WTC11 (cell line): ENCODE results near the gene FLT4. TPM values are rescaled to one million over a fixed set of nuclear protein-coding genes. Genes with fewer than 3 reads are reported as not detected.

Source experiments
- ATAC-seq: fragments of 200-7000 bp; cut with Tn5 transposase; 2 replicates; pipeline ENCODE4 v1.10.0; 2021; ENCODE audit warnings: mild to moderate bottlenecking, moderate library complexity
- CTCF ChIA-PET: fragments of 300-600 bp; sonication (Branson Sonifier 250); formaldehyde crosslinking; loops from one replicate; lab custom pipeline; 2021; ENCODE audit warnings: antibody characterized with exemption; lab: Charles Lee
- POLR2A ChIA-PET: fragments of 350-600 bp; sonication (Branson Sonifier 250); formaldehyde crosslinking; loops from one replicate; lab custom pipeline; 2021; ENCODE audit warnings: antibody characterized with exemption; lab: Charles Lee
- DNase-seq: peaks from one replicate; pipeline ENCODE4 v3.0.0; 2021; ENCODE audit warnings: low spot score
- H3K27ac Mint-ChIP-seq: 2 replicates; pipeline ENCODE4 v1.8.0; 2021; ENCODE audit warnings: mixed read lengths
- H3K27me3 Mint-ChIP-seq: 2 replicates; pipeline ENCODE4 v1.8.0; 2021; ENCODE audit warnings: low read depth, mild to moderate bottlenecking, moderate library complexity, mixed read lengths
- H3K36me3 Mint-ChIP-seq: 2 replicates; pipeline ENCODE4 v1.8.0; 2021; ENCODE audit warnings: mixed read lengths
- H3K4me1 Mint-ChIP-seq: 2 replicates; pipeline ENCODE4 v1.8.0; 2022; ENCODE audit warnings: mixed read lengths
- H3K4me3 Mint-ChIP-seq: 2 replicates; pipeline ENCODE4 v1.8.0; 2021; ENCODE audit warnings: mild to moderate bottlenecking, moderate library complexity, mixed read lengths
- H3K9me3 Mint-ChIP-seq: 2 replicates; pipeline ENCODE4 v1.8.0; 2021; ENCODE audit warnings: mixed read lengths
- CREB1 ChIP-seq: sonication (generic); formaldehyde crosslinking; IDR thresholded peaks from 2 replicates; pipeline ENCODE4 v1.8.0; 2023; ENCODE audit warnings: mild to moderate bottlenecking, missing genetic modification reagents
- HMGA2 ChIP-seq: fragments of 250-450 bp; sonication (Bioruptor Pico); IDR thresholded peaks from 2 replicates; pipeline ENCODE4 v1.4.0; 2021; ENCODE audit warnings: mild to moderate bottlenecking, moderate library complexity
- HMGXB4 ChIP-seq: sonication (generic); formaldehyde crosslinking; IDR thresholded peaks from 2 replicates; pipeline ENCODE4 v1.8.1; 2023; ENCODE audit warnings: mild to moderate bottlenecking, moderate library complexity, missing genetic modification reagents
- KAT7 ChIP-seq: sonication (generic); formaldehyde crosslinking; IDR thresholded peaks from 2 replicates; pipeline ENCODE4 v1.8.1; 2023; ENCODE audit warnings: missing genetic modification reagents, mild to moderate bottlenecking, borderline replicate concordance
- NFATC4 ChIP-seq: fragments of 250-450 bp; sonication (Bioruptor Pico); IDR thresholded peaks from 2 replicates; pipeline ENCODE4 v1.9.0; 2021; ENCODE audit warnings: mild to moderate bottlenecking
- SMAD4 ChIP-seq: sonication (generic); formaldehyde crosslinking; IDR thresholded peaks from 2 replicates; pipeline ENCODE4 v1.8.0; 2022; ENCODE audit warnings: mild to moderate bottlenecking, missing genetic modification reagents
- SOX15 ChIP-seq: fragments of 250-450 bp; sonication (Bioruptor Pico); IDR thresholded peaks from 2 replicates; pipeline ENCODE4 v1.9.0; 2021; ENCODE audit warnings: mild to moderate bottlenecking
- SP1 ChIP-seq: sonication (generic); formaldehyde crosslinking; conservative IDR thresholded peaks from 2 replicates; pipeline ENCODE4 v1.8.1; 2022; ENCODE audit warnings: missing genetic modification reagents
- TCF7 ChIP-seq: sonication (generic); formaldehyde crosslinking; IDR thresholded peaks from 2 replicates; pipeline ENCODE4 v1.8.0; 2022; ENCODE audit warnings: mild to moderate bottlenecking, low read depth, missing genetic modification reagents, moderate library complexity
- USF2 ChIP-seq: sonication (generic); formaldehyde crosslinking; IDR thresholded peaks from 2 replicates; pipeline ENCODE4 v1.8.1; 2023; ENCODE audit warnings: mild to moderate bottlenecking, missing genetic modification reagents, moderate library complexity
- ZNF317 ChIP-seq: sonication (generic); formaldehyde crosslinking; IDR thresholded peaks from 2 replicates; pipeline ENCODE4 v1.8.1; 2023; ENCODE audit warnings: low read depth, mild to moderate bottlenecking, moderate library complexity, missing genetic modification reagents, borderline replicate concordance
- ZNF396 ChIP-seq: fragments of 250-450 bp; sonication (Bioruptor Pico); IDR thresholded peaks from 2 replicates; pipeline ENCODE4 v1.8.0; 2021; ENCODE audit warnings: mild to moderate bottlenecking, moderate library complexity, borderline replicate concordance
- ZNF416 ChIP-seq: fragments of 250-450 bp; sonication (Bioruptor Pico); IDR thresholded peaks from 2 replicates; pipeline ENCODE4 v1.9.0; 2021; ENCODE audit warnings: mild to moderate bottlenecking, inconsistent platforms
- ZNF671 ChIP-seq: fragments of 250-450 bp; sonication (Bioruptor Pico); IDR thresholded peaks from 2 replicates; pipeline ENCODE4 v1.8.0; 2021; ENCODE audit warnings: mild to moderate bottlenecking
- total RNA-seq: library from RNA; stranded (reverse); gene quantifications from 3 replicates; pipeline ENCODE4 v1.2.3, GENCODE V29; 2021
- TF ChIP-seq, protein P1 (sequence below): sonication (generic); formaldehyde crosslinking; IDR thresholded peaks from 2 replicates; pipeline ENCODE4 v1.8.1; 2023; ENCODE audit warnings: mild to moderate bottlenecking, missing genetic modification reagents, borderline replicate concordance
- TF ChIP-seq, protein P2 (sequence below): sonication (generic); formaldehyde crosslinking; IDR thresholded peaks from 2 replicates; pipeline ENCODE4 v1.8.1; 2022; ENCODE audit warnings: low read depth, mild to moderate bottlenecking, moderate library complexity, missing genetic modification reagents, borderline replicate concordance
- TF ChIP-seq, protein P3 (sequence below): sonication (generic); formaldehyde crosslinking; IDR thresholded peaks from 2 replicates; pipeline ENCODE4 v1.8.0; 2022; ENCODE audit warnings: mild to moderate bottlenecking, missing genetic modification reagents
- TF ChIP-seq, protein P4 (sequence below): sonication (generic); formaldehyde crosslinking; IDR thresholded peaks from 2 replicates; pipeline ENCODE4 v1.8.0; 2023; ENCODE audit warnings: missing genetic modification reagents
- TF ChIP-seq, protein P5 (sequence below): sonication (generic); formaldehyde crosslinking; conservative IDR thresholded peaks from 2 replicates; pipeline ENCODE4 v1.8.1; 2023; ENCODE audit warnings: mild to moderate bottlenecking, low read depth, missing genetic modification reagents, moderate library complexity

Gene FLT4
- total RNA-seq, 1 experiment from 2014 or later, result 12.4 TPM

DNA sequence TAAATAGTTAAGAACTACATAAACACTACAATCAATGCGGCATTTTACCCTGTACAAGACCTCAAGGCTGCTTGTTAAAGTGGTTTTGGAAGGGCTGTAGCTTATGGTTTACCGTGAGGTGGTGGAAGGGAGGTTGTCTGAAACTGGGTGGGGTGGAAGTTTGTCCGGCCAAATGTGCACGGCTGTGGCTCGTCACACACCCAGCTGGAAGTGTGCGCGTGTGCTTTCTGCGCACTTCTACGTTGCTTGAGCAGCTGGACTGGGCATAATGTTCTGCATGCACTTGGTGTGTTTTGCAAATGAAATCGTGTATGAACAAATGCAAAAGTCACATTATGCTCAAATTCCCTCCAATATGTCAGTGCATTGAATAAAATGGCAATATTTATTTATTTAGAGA lies 17.4 kb upstream of the FLT4 start (continued):
- no peak for TF ChIP-seq ZNF671 (CRISPR knock-in tag)
- TF ChIP-seq SP1 (CRISPR knock-in tag), result no peak
- TF ChIP-seq, all 79 proteins: peak for 0

GRCh38 chr5:180665682-180666404 lies 16.4 kb upstream of the FLT4 start:
- H3K4me1 Mint-ChIP-seq, result peaks cover 24% of the 10 kb centered on the region
- H3K9me3 Mint-ChIP-seq, result no peaks in the 10 kb centered on the region
- TF ChIP-seq HMGXB4 (CRISPR knock-in tag), result no peak
- TF ChIP-seq CREB1 (CRISPR knock-in tag), result no peak
- TF ChIP-seq, protein P1, sequence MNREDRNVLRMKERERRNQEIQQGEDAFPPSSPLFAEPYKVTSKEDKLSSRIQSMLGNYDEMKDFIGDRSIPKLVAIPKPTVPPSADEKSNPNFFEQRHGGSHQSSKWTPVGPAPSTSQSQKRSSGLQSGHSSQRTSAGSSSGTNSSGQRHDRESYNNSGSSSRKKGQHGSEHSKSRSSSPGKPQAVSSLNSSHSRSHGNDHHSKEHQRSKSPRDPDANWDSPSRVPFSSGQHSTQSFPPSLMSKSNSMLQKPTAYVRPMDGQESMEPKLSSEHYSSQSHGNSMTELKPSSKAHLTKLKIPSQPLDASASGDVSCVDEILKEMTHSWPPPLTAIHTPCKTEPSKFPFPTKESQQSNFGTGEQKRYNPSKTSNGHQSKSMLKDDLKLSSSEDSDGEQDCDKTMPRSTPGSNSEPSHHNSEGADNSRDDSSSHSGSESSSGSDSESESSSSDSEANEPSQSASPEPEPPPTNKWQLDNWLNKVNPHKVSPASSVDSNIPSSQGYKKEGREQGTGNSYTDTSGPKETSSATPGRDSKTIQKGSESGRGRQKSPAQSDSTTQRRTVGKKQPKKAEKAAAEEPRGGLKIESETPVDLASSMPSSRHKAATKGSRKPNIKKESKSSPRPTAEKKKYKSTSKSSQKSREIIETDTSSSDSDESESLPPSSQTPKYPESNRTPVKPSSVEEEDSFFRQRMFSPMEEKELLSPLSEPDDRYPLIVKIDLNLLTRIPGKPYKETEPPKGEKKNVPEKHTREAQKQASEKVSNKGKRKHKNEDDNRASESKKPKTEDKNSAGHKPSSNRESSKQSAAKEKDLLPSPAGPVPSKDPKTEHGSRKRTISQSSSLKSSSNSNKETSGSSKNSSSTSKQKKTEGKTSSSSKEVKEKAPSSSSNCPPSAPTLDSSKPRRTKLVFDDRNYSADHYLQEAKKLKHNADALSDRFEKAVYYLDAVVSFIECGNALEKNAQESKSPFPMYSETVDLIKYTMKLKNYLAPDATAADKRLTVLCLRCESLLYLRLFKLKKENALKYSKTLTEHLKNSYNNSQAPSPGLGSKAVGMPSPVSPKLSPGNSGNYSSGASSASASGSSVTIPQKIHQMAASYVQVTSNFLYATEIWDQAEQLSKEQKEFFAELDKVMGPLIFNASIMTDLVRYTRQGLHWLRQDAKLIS (CRISPR knock-in tag), result no peak
- TF ChIP-seq, protein P2, sequence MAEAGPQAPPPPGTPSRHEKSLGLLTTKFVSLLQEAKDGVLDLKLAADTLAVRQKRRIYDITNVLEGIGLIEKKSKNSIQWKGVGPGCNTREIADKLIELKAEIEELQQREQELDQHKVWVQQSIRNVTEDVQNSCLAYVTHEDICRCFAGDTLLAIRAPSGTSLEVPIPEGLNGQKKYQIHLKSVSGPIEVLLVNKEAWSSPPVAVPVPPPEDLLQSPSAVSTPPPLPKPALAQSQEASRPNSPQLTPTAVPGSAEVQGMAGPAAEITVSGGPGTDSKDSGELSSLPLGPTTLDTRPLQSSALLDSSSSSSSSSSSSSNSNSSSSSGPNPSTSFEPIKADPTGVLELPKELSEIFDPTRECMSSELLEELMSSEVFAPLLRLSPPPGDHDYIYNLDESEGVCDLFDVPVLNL (CRISPR knock-in tag), result no peak
- TF ChIP-seq ZNF416 (CRISPR knock-in tag), result no peak
- TF ChIP-seq ZNF396 (CRISPR knock-in tag), result no peak
- TF ChIP-seq, protein P3, sequence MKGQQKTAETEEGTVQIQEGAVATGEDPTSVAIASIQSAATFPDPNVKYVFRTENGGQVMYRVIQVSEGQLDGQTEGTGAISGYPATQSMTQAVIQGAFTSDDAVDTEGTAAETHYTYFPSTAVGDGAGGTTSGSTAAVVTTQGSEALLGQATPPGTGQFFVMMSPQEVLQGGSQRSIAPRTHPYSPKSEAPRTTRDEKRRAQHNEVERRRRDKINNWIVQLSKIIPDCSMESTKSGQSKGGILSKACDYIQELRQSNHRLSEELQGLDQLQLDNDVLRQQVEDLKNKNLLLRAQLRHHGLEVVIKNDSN, result no peak
- no peak for TF ChIP-seq ZNF317 (CRISPR knock-in tag)
- TF ChIP-seq SOX15, result no peak
- TF ChIP-seq, protein P4, sequence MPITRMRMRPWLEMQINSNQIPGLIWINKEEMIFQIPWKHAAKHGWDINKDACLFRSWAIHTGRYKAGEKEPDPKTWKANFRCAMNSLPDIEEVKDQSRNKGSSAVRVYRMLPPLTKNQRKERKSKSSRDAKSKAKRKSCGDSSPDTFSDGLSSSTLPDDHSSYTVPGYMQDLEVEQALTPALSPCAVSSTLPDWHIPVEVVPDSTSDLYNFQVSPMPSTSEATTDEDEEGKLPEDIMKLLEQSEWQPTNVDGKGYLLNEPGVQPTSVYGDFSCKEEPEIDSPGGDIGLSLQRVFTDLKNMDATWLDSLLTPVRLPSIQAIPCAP (CRISPR knock-in tag), result no peak
- no peak for TF ChIP-seq KAT7 (CRISPR knock-in tag)
- TF ChIP-seq HMGA2 (CRISPR knock-in tag), result no peak
- no peak for TF ChIP-seq TCF7 (CRISPR knock-in tag)
- no peak for TF ChIP-seq SMAD4 (CRISPR knock-in tag)
- TF ChIP-seq NFATC4 (CRISPR knock-in tag), result no peak
- no peak for TF ChIP-seq USF2 (CRISPR knock-in tag)
- TF ChIP-seq, protein P5, sequence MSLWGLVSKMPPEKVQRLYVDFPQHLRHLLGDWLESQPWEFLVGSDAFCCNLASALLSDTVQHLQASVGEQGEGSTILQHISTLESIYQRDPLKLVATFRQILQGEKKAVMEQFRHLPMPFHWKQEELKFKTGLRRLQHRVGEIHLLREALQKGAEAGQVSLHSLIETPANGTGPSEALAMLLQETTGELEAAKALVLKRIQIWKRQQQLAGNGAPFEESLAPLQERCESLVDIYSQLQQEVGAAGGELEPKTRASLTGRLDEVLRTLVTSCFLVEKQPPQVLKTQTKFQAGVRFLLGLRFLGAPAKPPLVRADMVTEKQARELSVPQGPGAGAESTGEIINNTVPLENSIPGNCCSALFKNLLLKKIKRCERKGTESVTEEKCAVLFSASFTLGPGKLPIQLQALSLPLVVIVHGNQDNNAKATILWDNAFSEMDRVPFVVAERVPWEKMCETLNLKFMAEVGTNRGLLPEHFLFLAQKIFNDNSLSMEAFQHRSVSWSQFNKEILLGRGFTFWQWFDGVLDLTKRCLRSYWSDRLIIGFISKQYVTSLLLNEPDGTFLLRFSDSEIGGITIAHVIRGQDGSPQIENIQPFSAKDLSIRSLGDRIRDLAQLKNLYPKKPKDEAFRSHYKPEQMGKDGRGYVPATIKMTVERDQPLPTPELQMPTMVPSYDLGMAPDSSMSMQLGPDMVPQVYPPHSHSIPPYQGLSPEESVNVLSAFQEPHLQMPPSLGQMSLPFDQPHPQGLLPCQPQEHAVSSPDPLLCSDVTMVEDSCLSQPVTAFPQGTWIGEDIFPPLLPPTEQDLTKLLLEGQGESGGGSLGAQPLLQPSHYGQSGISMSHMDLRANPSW (CRISPR knock-in tag), result no peak
- H3K4me3 Mint-ChIP-seq, result no peak overlapping the region
- no peaks in the 10 kb centered on the region for H3K36me3 Mint-ChIP-seq
- POLR2A ChIA-PET, result interaction anchor here (0.8 kb wide), 1 partner anchor 60 kb away, joined by 3 read pairs; no protein-coding TSS in a partner anchor
- CTCF ChIA-PET, result interaction anchor here (1.2 to 4.1 kb wide), 2 partner anchors 47 to 54 kb away, joined by 3 to 16 read pairs; no protein-coding TSS in a partner anchor
- H3K27ac Mint-ChIP-seq, result no peak overlapping the region
- no peak for DNase-seq
- H3K27me3 Mint-ChIP-seq, result 0 out of 2 replicates have a peak, but pooled peaks cover 2% of the 10 kb centered on the region
- no peak for ATAC-seq
